ENCODE measurements around the gene CSF1. TPM values are rescaled to one million over a fixed set of nuclear protein-coding genes. Genes with fewer than 3 reads are reported as not detected.
"Not testable (repeated sequence)": the region's sequence is repeated elsewhere in the genome, so short reads cannot be mapped to it uniquely, and the experiment has no call there.

CSF1 gene
- total RNA-seq, 1 donor from 2014 or later = 4.6 TPM

GRCh38 chr1:109902204-109902985, 8.3 kb upstream of the CSF1 start:
- no peak for ATAC-seq

GRCh38 chr1:109903376-109903930, 7.2 kb upstream of the CSF1 start:
- ATAC-seq = no peak

GRCh38 chr1:109904105-109904817, 6.4 kb upstream of the CSF1 start:
- no peak for ATAC-seq

GRCh38 chr1:109905491-109905890, 5.2 kb upstream of the CSF1 start:
- no peak for ATAC-seq

- ATAC-seq = peak; percentile 29
Observed at GRCh38 chr1:109906160-109906838, 4.3 kb upstream of the CSF1 start.

- ATAC-seq = no peak
Observed at GRCh38 chr1:109906839-109907180, 3.8 kb upstream of the CSF1 start.

GRCh38 chr1:109907190-109907774, 3.4 kb upstream of the CSF1 start:
- ATAC-seq = no peak

GRCh38 chr1:109908836-109909235, 1.8 kb upstream of the CSF1 start:
- no peak for ATAC-seq

GRCh38 chr1:109909561-109909960, 1.1 kb upstream of the CSF1 start:
- no peak for ATAC-seq

GRCh38 chr1:109910963-109911798, 532 bp downstream of the CSF1 start:
- ATAC-seq = peak; percentile 24

GRCh38 chr1:109912214-109912861, 1.7 kb downstream of the CSF1 start:
- no peak for ATAC-seq

- no peak for ATAC-seq
Observed at GRCh38 chr1:109912873-109913272, 2.2 kb downstream of the CSF1 start.

- ATAC-seq = no peak
Observed at GRCh38 chr1:109913360-109913879, 2.8 kb downstream of the CSF1 start.

GRCh38 chr1:109914587-109915240, 4.1 kb downstream of the CSF1 start:
- ATAC-seq = peak; percentile 12

- no peak for ATAC-seq
Observed at GRCh38 chr1:109917051-109917767, 6.6 kb downstream of the CSF1 start.

GRCh38 chr1:109917768-109918606, 7.3 kb downstream of the CSF1 start:
- ATAC-seq = no peak

GRCh38 chr1:109918671-109919070, 8.0 kb downstream of the CSF1 start:
- ATAC-seq = no peak

- ATAC-seq = no peak
Observed at GRCh38 chr1:109919303-109919702, 8.7 kb downstream of the CSF1 start.

GRCh38 chr1:109920391-109920790, 9.7 kb downstream of the CSF1 start:
- ATAC-seq = not testable (repeated sequence)
